NCI-H128 (cell line): ENCODE measurements around the gene LTO1.

Experiments used
- DNase-seq: peaks from one replicate; lab custom pipeline; 2025; ENCODE audit not compliant: unreplicated experiment; lab: John Stamatoyannopoulos, UW

Gene LTO1

DNA sequence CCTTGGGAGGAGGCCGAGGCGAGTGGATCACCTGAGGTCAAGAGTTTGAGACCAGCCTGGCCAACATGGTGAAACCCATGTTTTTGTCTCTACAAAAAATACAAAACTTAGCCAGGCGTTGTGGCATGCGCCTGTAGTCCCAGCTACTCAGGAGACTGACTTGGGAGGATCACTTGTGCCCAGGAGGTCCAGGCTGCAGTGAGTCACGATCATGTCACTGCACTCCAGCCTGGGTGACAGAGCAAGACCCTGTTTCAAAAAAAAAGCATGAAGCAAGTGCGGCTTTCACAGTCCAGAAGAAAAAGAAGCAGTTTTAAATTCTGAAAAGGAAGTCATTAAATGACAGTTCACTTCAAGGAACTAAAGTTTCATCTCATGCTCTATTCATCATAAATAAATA is 7.1 kb upstream of the LTO1 start:
- no peak for DNase-seq

- DNase-seq: no peak
These were observed 5.5 kb upstream of the LTO1 start for GRCh38 chr11:69680688-69681087.

DNA sequence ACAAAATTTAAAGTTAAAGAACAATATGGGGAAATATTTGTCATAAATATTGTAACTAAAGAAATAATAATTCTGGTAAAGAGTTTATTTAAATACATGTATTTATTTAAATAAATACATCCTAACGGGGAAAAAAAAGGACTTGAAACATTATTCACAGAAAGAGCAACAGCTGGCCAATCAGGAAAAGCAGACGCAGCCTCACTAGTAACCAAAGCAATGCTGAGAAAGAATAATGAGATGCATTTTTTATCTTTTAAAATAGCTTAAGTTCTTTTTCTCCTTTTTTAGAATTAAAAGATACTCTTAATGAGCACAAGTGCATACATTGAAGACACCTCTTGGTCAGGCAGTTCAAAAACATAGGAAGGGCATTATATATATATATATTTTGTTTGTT is 2.6 kb upstream of the LTO1 start:
- no peak for DNase-seq

DNA sequence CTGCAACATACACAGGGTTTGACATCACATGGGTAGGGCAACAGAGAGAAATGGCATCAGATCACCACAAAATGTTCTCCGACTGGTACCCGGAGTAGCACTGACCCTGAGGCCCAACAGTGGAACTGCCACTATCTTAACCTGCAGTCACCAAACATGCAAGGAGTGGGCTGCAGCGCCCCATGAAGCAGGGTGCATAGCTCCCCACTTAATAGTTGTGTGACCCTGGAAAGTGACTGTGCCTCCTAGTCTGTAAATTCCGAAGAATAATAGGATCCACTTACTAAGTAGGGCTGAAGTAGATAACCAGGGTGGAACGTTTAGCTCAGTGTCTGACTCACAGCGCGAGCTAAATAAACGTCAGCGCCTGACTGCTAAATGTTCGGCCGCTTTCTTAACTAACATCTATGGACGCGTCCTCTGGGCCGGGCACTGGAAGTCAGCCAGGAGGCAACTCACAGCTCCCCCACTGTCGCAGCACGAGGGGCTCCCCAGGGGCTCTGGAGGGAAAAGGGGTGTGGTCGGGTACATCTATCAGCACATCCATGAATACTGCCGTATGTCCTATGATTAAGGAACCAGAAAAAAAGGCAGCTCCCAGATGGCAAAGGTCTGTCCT is 777 bp downstream of the LTO1 start:
- no peak for DNase-seq

DNA sequence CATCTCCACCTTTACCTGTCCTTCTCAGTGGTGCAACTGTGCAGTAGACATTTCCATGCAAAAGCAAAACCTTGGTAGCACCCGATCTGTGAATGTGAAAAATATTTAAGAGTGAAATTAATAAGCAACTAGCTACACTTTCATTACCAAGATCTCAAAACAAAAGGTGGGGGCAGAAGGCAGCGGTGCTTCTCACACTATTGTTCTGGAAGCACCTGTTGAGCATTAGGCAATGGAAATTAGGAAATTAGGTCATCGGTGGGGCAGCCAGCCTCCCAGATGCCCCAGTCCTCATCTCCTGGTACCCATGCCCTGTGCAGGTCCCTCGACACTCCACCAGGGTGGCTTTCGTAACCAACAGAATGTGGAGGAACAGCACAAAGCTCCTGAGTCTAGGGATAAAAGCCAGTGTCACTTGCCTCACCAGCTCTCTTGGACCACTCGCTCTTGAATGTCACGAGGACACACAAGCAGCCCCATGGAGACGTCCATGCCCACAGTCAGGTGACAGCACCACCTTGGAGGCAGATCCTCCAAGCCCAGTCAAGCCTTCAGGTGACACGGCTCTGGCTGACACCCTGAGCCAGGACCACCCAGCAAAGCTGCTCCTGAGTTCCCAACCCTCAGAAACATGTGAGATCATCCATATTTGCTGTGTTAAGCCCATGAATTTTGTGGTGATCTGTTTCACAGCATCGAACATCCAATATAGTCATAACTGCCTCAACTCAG is 3.3 kb downstream of the LTO1 start:
- DNase-seq: no peak

DNA sequence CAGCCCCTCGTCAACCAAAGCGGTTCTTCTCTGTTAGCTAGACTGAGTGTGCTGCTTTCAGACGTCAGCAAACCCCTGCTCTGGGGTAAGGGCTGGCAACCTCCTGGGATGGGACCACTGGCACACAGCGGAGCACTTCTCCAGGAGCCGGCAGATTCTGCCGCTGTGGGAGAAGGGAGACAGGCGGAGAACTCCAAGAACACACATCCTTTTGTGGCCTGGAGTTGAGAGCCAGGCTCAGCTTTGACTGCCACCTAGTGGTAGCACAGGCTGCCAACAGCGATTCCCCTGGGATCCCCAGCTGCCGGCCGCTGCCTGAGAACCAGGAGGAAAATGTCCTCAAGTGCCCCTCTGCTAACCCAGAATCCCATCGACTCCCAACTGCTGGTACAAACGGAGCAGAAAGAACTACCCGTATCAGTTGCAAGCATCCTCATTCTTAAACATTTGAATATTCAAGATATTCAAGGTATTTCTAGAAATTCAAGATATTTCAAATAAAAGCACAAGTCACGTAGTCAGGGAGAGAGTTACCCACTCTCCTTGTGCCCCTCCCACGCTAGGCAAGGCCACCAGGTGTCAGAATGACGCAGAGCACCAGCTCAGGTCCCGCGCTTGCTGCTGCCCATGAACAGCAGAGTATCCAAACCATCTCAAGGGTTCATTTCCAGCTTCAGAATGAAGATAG is 4.9 kb downstream of the LTO1 start:
- DNase-seq: peak; percentile 32

GRCh38 chr11:69669486-69669885 is 5.7 kb downstream of the LTO1 start:
- DNase-seq: no peak

DNA sequence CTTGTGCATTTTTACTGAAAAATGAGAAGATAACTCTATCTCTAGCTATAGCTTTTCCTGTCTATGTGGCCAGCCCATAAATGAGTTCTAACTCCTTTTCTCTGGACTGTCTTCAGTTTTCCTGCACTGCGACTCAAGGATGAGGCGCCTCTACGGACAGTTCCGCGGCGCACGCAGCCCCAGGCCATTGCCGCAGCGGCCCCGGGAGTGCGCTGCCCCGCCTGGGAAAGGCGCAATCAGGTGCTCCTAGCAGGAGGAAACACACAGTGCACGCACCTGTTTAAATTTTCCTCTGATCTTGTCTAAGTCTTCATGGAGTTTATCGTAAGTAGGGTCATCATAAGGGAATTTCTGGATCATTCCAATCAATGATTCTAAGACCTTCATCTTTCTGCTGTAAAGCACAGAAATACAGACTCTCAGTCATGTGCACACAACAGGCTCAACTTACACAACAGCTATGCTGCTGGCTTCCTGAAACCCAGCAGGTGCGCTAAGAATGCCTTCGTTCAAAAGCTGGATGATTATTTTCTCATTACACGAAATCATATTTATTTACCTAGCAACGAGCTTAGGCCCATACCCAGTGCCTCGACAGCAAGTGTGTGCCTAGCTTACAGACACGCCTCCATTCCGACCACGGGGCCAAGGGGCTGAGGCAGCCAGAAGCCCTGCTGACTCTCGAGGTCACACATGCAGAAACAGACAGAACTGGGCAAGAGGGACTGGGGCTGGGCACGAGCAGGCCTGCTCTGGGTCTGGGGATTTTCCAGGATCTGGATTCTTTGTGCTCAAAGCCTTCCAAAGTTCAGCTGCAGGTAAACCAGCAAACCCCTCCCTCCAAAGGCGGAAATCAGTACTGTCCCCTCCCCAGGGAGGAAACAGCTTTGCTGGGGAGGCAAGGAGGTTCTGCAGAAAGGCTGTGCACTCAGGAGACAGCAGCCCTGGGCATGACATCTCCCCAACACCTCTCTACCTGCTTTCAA is 7.2 kb downstream of the LTO1 start:
- DNase-seq: no peak

DNA sequence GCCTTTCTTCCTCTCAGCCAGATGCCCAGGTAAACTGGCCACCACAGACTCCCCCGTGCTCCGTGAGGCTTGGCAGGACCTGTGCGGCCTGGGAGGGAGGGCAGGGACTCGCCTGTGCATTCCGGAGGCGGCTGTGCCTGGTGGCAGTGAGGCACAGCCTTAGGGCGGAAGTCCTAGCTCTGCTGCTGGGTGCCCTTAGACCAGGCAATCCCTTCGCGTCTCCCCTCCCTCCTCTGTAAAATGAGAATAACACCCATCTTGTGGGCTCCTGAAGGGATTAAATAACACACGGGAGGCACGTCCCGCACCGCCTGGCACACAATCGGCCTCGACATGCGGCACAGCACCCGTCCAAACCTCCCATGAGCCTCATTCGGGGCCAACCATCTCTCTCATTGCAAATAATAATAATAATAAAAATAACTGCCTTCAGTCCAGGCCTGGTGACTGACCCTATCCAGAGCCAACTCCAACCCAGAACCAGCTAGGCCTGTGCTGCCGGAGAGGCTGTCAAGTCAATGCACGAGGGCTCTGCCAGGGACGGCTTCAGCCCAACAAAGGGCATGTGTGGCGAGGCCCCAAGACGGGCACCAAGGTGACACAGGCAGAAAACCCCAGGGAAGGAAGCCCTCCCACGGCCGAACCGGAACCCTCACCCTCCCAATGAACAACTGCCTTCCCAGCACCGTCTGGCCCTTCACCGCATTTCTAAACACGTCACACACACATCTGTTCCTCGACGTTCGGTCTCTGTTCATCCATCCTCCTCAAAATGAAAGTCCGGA is 8.2 kb downstream of the LTO1 start:
- no peak for DNase-seq

- no peak for DNase-seq
These were observed 8.9 kb downstream of the LTO1 start for GRCh38 chr11:69666261-69666660.

DNA sequence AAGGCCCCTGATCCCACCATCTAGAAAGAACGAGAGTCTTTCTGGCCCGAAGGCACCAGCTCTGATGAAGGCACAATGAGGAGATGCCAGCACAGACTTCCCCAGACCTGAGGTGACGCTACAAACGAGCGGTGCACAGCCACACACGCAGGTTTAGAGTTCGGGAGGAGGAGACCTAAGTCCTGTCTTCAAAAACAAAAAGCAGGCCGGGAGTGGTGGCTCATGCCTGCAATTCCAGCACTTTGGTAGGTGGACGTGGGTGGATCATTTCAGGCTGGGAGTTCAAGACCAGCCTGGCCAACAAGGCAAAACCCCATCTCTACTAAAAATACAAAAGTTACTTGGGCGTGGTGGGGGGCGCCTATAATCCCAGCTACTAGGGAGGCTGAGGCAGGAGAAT is 9.5 kb downstream of the LTO1 start:
- no peak for DNase-seq

DNA sequence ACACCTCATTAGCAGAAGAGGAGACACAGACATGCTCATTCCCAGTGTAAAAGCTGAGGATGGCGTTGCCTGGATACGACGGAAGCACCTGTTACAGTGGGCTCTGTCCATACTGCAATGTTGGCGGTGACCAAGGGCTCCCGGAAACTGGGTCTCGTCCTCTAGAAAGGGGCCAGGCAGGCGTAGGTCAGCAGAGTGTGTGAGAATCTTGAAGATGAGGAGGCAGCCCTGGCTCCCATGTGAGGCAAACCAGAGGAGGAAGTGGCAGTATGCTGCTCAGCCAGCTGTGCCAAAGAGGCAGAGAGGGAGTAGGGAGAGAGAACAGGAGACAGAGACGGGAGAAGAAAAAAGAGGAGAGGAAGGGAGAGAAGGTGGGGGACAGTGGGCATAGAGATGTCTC is 10.3 kb downstream of the LTO1 start:
- DNase-seq: no peak

GRCh38 chr11:69664103-69664775 is 10.9 kb downstream of the LTO1 start:
- DNase-seq: no peak

DNA sequence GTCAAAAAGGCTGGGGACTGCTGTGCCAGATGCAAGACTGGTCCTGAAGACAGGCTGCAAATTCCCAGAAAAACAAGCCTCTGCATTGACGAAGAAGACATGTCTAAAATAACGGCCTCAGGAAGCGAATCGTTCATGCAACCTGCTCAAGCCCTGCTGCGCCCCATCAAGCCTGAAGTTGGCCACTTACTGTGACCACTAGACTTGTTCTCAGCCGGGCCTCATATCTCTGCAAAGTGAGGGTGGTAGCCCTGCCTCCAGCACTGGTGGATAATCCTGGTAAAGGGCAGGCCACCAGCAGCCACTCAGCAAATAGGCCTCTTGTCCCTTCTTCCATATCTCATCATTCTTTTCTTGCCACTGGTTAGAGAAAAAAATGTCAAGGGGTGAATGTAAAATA is 11.8 kb downstream of the LTO1 start:
- DNase-seq: no peak

GRCh38 chr11:69662806-69663205 is 12.3 kb downstream of the LTO1 start:
- no peak for DNase-seq

DNA sequence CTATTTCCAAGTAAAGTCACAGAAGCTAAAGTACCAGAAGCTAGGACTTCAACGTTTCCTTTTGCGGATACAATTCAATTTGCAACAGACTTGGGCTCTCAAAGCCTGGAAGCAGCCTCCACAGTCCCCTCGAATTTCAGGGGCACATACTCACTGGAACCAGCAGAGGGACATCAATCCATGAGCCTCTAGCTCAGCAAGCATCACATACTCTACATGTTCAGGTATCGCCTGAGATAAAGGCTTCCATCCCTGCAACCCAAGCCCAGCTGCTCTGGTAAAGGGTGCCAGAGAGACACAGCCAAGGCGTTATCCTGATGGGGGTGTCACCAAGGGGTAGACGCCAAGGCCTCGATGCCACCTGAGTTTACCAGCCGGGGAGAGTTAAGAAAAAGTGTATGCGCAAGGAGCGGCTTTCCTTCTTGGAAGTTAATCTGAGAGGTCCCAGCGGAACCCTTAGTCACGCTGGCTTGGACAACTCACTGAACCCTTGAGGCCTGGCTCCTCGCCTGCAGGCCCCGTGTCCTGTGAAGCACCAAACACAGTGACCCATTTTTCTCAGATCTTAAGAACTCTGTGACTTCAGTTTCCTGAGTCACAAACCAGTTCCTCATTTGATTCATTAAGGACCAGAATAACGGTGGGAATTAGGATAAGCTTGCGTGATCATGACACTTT is 13.0 kb downstream of the LTO1 start:
- DNase-seq: no peak

GRCh38 chr11:69661413-69661715 is 13.8 kb downstream of the LTO1 start:
- no peak for DNase-seq

GRCh38 chr11:69660001-69660500 is 15.1 kb downstream of the LTO1 start:
- DNase-seq: no peak

GRCh38 chr11:69659591-69659990 is 15.6 kb downstream of the LTO1 start:
- DNase-seq: no peak
